Measurements from ENCODE around the gene OR6C76.
"Not testable (repeated sequence)": the region's sequence is repeated elsewhere in the genome, so short reads cannot be mapped to it uniquely, and the experiment has no call there.

The OR6C76 gene

DNA sequence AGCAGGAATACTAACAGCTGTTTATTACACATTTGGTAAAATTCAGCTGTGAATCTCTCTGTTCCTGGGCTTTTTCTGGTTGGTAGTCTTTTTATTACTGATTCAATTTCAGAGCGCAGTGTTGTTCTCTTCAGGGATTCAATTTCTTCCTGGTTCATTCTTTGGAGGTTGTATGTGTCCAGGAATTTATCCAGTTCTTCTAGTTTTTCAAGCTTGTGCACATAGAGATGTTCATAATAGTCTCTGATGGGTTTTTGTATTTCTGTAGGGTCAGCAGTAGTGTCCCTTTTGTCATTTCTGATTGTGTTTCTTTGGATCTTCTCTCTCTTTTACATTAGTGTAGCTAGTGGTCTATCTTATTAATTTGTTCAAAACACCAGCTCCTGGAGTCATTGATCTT lies 9.1 kb upstream of the OR6C76 start:
- H3K4me1 ChIP-seq (ENCODE audit: control insufficient read depth, insufficient read depth, low read length) = no peaks in the 10 kb centered on the region
- H3K36me3 ChIP-seq (ENCODE audit: insufficient read depth, low read length) = no peaks in the 10 kb centered on the region
- no peak overlapping the region for H3K4me2 ChIP-seq (ENCODE audit: low read length)
- H3K9ac ChIP-seq (ENCODE audit: low read depth, low read length) = no peak overlapping the region
- H3K4me3 ChIP-seq (ENCODE audit: low read length) = no peak overlapping the region
- H3K27me3 ChIP-seq (ENCODE audit: control insufficient read depth, insufficient read depth, low read length) = peaks cover 8% of the 10 kb centered on the region
- no peaks in the 10 kb centered on the region for H3K9me3 ChIP-seq (replicated peaks; ENCODE audit: low read length)

DNA sequence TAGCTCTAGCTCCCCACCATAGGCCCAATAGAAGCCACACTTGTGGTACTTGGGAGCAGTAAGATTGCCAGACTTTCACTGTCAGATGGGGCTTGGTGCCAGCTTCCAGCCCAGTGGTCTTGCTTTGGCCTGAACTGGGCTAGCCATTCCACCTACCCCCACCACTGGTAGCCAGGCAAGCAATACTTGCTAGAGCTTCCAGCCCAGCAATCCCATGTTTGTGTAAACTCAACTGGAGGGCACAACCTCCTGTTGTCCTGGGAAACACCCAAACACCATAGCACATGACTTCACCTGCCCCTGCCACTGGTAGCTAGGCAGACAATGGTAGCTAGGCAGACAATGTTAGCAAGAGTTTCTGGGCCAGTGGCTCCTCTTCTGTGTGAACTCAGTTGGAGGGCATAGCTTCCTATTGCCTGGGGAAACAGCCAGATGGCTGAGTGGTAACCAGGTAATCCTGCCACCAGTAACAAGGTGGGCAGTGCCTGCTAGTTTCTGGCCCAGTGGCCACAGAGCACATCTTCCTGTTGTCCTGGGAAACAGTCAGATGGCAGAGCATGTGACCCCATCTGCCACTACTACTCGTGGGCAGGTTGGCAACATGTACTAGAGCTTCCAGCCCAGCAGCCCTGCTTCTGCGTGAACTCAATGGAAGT lies 5.6 kb upstream of the OR6C76 start:
- H3K4me2 ChIP-seq (ENCODE audit: low read length) = no peak overlapping the region
- no peak overlapping the region for H3K4me3 ChIP-seq (ENCODE audit: low read length)
- no peaks in the 10 kb centered on the region for H3K4me1 ChIP-seq (ENCODE audit: control insufficient read depth, insufficient read depth, low read length)
- peaks cover 8% of the 10 kb centered on the region for H3K27me3 ChIP-seq (ENCODE audit: control insufficient read depth, insufficient read depth, low read length)
- H3K36me3 ChIP-seq (ENCODE audit: insufficient read depth, low read length) = no peaks in the 10 kb centered on the region
- no peaks in the 10 kb centered on the region for H3K9me3 ChIP-seq (replicated peaks; ENCODE audit: low read length)
- H3K9ac ChIP-seq (ENCODE audit: low read depth, low read length) = no peak overlapping the region

DNA sequence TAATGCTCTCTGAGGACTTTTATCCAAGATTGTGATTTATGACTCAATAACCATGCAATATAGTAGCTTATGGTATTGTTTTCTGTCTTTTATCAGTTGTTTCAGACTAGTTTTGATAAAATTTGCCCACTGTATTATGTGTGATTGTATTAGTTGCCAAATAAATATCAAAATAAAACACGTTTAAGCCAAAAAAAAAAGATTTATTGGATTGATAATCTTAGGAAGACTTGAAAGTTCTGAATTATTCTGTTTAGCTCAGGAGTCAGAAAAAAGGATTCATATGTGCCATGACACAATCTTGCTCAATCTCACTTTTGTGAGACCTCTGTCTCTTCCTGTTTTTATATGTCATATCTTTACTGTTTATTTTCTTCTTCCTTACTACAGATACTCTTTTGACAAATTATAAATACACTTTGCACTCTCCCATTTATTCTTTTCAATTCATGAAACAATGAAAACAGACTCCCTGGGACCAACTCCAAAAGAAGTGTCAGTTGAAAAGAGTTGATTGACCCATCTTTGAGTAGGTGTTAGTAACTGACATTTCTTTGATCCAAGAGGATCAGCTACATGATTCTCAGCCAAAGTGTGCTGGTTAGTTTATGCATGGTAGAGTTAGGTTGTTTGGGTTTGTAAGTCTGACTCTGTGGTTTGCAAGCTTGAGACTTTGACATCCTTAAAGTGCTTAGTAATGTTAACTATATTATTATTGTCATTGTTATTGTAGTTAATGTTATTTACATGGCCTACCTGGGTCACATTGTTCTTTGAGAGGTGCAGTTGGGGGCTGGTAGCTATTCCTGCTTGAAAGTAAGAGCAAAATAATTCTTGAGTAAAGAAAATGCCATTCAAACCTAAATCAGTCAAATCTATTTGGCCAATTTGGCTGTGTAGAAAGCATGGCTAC lies 2.5 kb downstream of the OR6C76 start:
- no peak overlapping the region for H3K4me3 ChIP-seq (ENCODE audit: low read length)
- no peaks in the 10 kb centered on the region for H3K27me3 ChIP-seq (ENCODE audit: control insufficient read depth, insufficient read depth, low read length)
- H3K4me1 ChIP-seq (ENCODE audit: control insufficient read depth, insufficient read depth, low read length) = no peaks in the 10 kb centered on the region
- H3K4me2 ChIP-seq (ENCODE audit: low read length) = no peak overlapping the region
- no peaks in the 10 kb centered on the region for H3K9me3 ChIP-seq (replicated peaks; ENCODE audit: low read length)
- H3K36me3 ChIP-seq (ENCODE audit: insufficient read depth, low read length) = no peaks in the 10 kb centered on the region
- no peak overlapping the region for H3K9ac ChIP-seq (ENCODE audit: low read depth, low read length)

DNA sequence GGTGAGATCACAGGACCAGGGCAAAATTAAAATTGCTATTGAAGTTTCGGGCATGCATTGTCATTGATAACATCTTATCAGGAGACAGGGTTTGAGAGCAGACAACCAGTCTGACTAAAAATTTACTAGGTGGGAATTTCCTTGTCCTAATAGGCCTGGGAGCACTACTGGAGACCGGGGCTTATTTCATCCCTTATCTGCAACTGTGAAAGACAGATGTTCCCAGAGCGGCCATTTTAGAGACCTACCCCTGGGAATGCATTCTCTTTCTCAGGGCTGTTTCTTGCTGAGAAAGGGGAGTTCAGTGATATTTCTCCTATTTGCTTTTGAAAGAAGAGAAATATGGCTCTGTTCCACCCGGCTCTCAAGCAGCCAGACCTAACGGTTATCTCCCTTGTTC lies 15.2 kb downstream of the OR6C76 start:
- H3K27me3 ChIP-seq (ENCODE audit: control insufficient read depth, insufficient read depth, low read length); H3K36me3 ChIP-seq (ENCODE audit: insufficient read depth, low read length); H3K4me2 ChIP-seq (ENCODE audit: low read length); H3K9me3 ChIP-seq (replicated peaks; ENCODE audit: low read length); H3K9ac ChIP-seq (ENCODE audit: low read depth, low read length); H3K4me1 ChIP-seq (ENCODE audit: control insufficient read depth, insufficient read depth, low read length); H3K4me3 ChIP-seq (ENCODE audit: low read length): not testable (repeated sequence)

DNA sequence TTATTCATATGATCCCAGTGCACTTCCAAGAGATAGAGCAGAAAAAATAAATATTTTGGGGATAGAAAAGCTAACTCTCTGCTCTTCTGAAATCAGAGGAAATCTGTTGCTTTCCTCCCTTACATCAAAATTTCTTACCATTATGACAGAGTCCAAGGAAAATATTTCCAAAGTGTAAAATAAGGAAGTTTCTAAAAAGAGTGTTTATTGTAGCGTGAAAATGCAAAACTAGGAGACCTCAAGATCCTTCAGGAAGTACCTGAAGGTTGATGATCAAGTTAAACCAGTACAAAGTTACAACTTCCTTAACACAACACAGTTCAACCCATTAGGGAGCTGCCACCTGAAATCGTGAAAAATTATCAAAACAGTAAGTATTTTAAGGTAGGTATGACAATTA lies 17.7 kb downstream of the OR6C76 start, which contains the start of gene OR6C2:
TSS of gene OR6C2 (plus strand) at position 301 of the 400 bp plus-strand sequence. CDS start 8,138 bp downstream, outside the sequence.
- no peaks in the 10 kb centered on the region for H3K36me3 ChIP-seq (ENCODE audit: insufficient read depth, low read length)
- no peak within 1 kb of the TSS for H3K4me2 ChIP-seq (ENCODE audit: low read length)
- no peak within 1 kb of the TSS for H3K9ac ChIP-seq (ENCODE audit: low read depth, low read length)
- peaks cover 3% of the 10 kb centered on the region for H3K27me3 ChIP-seq (ENCODE audit: control insufficient read depth, insufficient read depth, low read length)
- H3K4me3 ChIP-seq (ENCODE audit: low read length) = no peak within 1 kb of the TSS
- no peaks in the 10 kb centered on the region for H3K9me3 ChIP-seq (replicated peaks; ENCODE audit: low read length)
- H3K4me1 ChIP-seq (ENCODE audit: control insufficient read depth, insufficient read depth, low read length) = no peaks in the 10 kb centered on the region

DNA sequence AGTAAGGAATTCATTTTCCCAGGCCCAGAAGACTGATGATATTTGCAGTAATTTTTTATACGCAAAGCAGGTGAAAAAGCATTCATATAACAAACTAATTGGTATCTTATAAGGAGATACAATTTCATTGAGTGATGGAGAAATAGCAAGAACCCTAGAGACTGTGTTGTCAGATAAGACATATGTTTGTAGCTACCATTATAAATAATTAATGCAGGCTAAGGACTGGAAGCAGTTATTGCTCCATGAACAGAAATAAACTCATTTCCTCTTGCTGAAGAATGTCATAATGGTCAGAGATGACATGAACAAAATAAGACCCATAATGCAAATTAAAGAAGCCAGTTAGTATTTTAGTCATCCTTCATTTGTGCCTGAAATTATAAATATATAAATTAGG lies 19.3 kb downstream of the OR6C76 start:
- H3K9me3 ChIP-seq (replicated peaks; ENCODE audit: low read length) = no peaks in the 10 kb centered on the region
- no peak overlapping the region for H3K9ac ChIP-seq (ENCODE audit: low read depth, low read length)
- no peaks in the 10 kb centered on the region for H3K36me3 ChIP-seq (ENCODE audit: insufficient read depth, low read length)
- peaks cover 3% of the 10 kb centered on the region for H3K27me3 ChIP-seq (ENCODE audit: control insufficient read depth, insufficient read depth, low read length)
- H3K4me2 ChIP-seq (ENCODE audit: low read length) = no peak overlapping the region
- H3K4me3 ChIP-seq (ENCODE audit: low read length) = no peak overlapping the region
- H3K4me1 ChIP-seq (ENCODE audit: control insufficient read depth, insufficient read depth, low read length) = no peaks in the 10 kb centered on the region

DNA sequence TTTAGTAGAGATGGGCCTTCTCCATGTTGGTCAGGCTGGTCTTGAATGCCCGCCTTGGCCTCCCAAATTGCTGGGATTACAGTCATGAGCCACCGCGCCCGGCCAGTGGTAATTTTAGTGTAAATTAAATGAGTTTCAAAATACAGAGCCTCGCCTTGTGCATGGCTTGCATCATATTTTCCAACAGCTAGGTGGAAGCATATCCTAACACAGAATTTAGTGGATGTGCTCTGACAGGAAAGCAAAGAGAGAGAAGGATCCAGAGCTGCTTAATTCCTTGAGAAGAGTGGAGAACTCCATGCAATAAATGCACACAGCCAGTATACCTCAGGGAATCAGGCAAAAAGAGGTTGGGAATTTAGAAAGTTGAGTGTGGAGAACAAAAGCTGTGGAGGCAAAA lies 20.3 kb downstream of the OR6C76 start:
- Histone ChIP-seq H3K27me3 (ENCODE audit: control insufficient read depth, insufficient read depth, low read length) (peaks cover 6% of the 10 kb centered on the region), H3K4me1 (ENCODE audit: control insufficient read depth, insufficient read depth, low read length) (no peaks in the 10 kb centered on the region), H3K9me3 (replicated peaks; ENCODE audit: low read length) (no peaks in the 10 kb centered on the region), H3K9ac (ENCODE audit: low read depth, low read length) (no peak overlapping the region), H3K4me2 (ENCODE audit: low read length) (no peak overlapping the region), H3K4me3 (ENCODE audit: low read length) (no peak overlapping the region), H3K36me3 (ENCODE audit: insufficient read depth, low read length) (no peaks in the 10 kb centered on the region)

DNA sequence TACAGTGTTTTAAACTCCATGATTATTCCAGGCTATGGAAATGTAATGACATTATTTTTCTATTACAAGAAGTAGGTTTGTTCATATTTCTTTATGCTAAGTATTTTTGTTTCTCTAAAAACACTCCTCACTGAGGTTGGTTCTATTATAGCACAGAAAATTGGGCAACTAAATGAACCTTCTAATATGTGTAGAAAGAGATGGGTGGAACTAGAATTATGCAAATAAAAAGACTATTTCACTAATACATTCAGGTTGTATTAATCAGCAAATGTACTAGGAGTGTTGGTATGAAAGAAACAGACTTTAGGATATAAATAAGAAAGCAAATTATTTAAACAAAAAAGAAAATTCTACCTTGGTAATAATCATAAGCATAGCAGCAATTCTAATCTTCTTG lies 22.8 kb downstream of the OR6C76 start:
- Histone ChIP-seq H3K4me1 (ENCODE audit: control insufficient read depth, insufficient read depth, low read length) (no peaks in the 10 kb centered on the region), H3K4me2 (ENCODE audit: low read length) (no peak overlapping the region), H3K36me3 (ENCODE audit: insufficient read depth, low read length) (no peaks in the 10 kb centered on the region), H3K9me3 (replicated peaks; ENCODE audit: low read length) (no peaks in the 10 kb centered on the region), H3K4me3 (ENCODE audit: low read length) (no peak overlapping the region), H3K27me3 (ENCODE audit: control insufficient read depth, insufficient read depth, low read length) (peaks cover 6% of the 10 kb centered on the region), H3K9ac (ENCODE audit: low read depth, low read length) (no peak overlapping the region)

DNA sequence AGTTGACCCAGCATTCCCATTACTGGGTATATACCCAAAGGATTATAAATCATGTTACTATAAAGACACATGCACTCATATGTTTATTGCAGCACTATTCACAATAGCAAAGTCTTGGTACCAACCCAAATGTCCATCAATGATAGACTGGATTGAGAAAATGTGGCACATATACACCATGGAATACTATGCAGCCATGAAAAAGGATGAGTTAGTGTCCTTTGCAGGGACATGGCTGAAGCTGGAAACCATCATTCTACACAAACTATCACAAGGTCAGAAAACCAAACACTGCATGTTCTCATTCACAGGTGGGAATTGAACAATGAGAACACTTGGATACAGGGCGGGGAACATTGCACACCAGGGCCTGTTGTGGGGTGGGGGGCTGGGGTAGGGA lies 38.9 kb downstream of the OR6C76 start:
- not testable (repeated sequence) for H3K27me3 ChIP-seq (ENCODE audit: control insufficient read depth, insufficient read depth, low read length); H3K4me2 ChIP-seq (ENCODE audit: low read length); H3K9ac ChIP-seq (ENCODE audit: low read depth, low read length); H3K4me3 ChIP-seq (ENCODE audit: low read length); H3K9me3 ChIP-seq (replicated peaks; ENCODE audit: low read length); H3K36me3 ChIP-seq (ENCODE audit: insufficient read depth, low read length); H3K4me1 ChIP-seq (ENCODE audit: control insufficient read depth, insufficient read depth, low read length)

DNA sequence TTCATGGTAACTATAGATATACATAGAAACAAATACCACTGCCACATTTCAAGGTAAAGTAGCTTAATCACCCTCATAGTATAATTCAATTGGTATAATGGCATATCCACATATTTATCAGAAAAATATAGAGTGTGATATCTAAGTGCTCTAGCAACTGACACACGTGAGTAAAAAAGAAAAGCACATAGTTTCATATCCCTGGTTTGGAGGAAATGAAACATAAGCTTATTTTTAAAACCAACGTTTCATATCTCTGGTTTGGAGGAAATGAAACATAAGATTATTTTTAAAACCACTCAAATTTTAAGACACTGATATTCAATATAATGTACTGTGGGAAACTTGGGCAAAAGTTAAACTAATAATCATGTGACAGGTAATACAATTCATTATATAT lies 41.8 kb downstream of the OR6C76 start:
- H3K4me1 ChIP-seq (ENCODE audit: control insufficient read depth, insufficient read depth, low read length) = no peaks in the 10 kb centered on the region
- no peaks in the 10 kb centered on the region for H3K36me3 ChIP-seq (ENCODE audit: insufficient read depth, low read length)
- no peaks in the 10 kb centered on the region for H3K9me3 ChIP-seq (replicated peaks; ENCODE audit: low read length)
- H3K4me3 ChIP-seq (ENCODE audit: low read length) = no peak overlapping the region
- no peak overlapping the region for H3K4me2 ChIP-seq (ENCODE audit: low read length)
- peaks cover 7% of the 10 kb centered on the region for H3K27me3 ChIP-seq (ENCODE audit: control insufficient read depth, insufficient read depth, low read length)
- H3K9ac ChIP-seq (ENCODE audit: low read depth, low read length) = no peak overlapping the region

DNA sequence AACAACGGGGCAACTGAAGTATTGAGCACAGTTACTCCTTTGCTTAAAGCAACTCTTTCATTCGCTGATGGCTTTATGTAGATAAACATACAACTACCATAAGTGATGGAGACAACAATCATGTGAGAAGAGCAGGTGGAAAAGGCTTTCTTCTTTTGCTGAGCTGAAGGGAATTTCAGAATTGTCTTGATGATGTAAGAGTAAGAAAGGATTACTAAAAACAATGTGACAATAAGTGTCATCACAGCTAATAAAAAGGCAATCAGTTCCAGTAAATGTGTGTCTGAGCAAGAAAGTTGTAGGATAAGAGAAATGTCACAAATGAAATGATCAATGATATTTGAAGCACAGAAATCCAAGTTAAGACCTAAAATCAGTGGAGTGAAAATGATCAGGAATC lies 43.2 kb downstream of the OR6C76 start:
- no peak overlapping the region for H3K4me2 ChIP-seq (ENCODE audit: low read length)
- peaks cover 7% of the 10 kb centered on the region for H3K27me3 ChIP-seq (ENCODE audit: control insufficient read depth, insufficient read depth, low read length)
- no peaks in the 10 kb centered on the region for H3K9me3 ChIP-seq (replicated peaks; ENCODE audit: low read length)
- no peak overlapping the region for H3K9ac ChIP-seq (ENCODE audit: low read depth, low read length)
- H3K36me3 ChIP-seq (ENCODE audit: insufficient read depth, low read length) = no peaks in the 10 kb centered on the region
- no peak overlapping the region for H3K4me3 ChIP-seq (ENCODE audit: low read length)
- no peaks in the 10 kb centered on the region for H3K4me1 ChIP-seq (ENCODE audit: control insufficient read depth, insufficient read depth, low read length)

All from skeletal muscle satellite cell (primary cell).